Right ventricle myocardium inferior (tissue), 1 donor: Measurements from ENCODE around the gene USP14. TPM values are rescaled to one million over a fixed set of nuclear protein-coding genes. Genes with fewer than 3 reads are reported as not detected.

Experiments
- ATAC-seq: fragments of 200-7000 bp; cut with Tn5 transposase; one replicate; pipeline ENCODE4 v1.9.1; 2020; ENCODE audit warnings: mild to moderate bottlenecking, moderate library complexity
- DNase-seq: peaks from one replicate; pipeline ENCODE4 v3.0.0; 2021; ENCODE audit errors: missing footprints
- intact Hi-C: fragments of 100-400 bp; cut with DNase I; formaldehyde crosslinking; loops from one replicate; pipeline ENCODE4 v1.11.0; 2022
- total RNA-seq: library from RNA; stranded (reverse); fragmentation: NEBNext Ultra II Directional; extraction: Animal tissue kit (Norgen Biotek cat#: 25700); gene quantifications from one replicate; pipeline ENCODE4 v1.2.1, GENCODE V29; 2021
- donor health status: DM: no; HTN: yes; CAD: no; lungs with severe emphysema.

Gene USP14
- total RNA-seq, 1 donor from 2014 or later = 48.7 TPM

DNA sequence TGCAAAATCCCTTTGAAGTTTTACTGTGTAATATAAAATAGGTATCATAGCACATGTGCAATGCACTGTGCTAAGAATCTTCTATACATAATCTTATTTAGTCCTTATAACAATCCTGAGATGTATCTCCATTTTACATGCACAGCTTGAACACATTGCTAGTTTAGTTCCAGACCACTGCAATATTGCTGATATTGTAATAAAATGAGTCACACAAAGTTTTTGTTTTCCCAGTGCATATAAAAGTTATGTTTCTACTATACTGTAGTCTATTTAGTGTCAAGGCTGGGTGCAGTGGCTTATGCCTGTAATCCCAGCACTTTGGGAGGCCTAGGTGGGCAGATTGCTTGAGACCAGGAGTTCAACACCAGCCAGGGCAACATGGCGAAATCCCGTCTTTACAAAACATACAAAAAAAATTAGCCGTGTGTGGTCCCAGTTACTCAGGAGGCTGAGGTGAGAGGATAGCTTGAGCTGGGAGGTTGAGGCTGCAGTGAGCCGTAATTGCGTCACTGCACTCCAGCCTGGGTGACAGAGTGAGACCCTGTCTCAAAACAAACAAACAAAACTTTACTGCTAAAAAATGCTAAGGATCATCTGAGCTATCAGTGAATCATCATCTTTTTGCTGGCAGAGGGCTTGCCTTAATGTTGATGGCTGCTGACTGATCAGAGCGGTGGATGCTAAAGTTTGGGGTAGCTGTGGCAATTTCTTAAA lies 1.7 kb upstream of the USP14 start:
- intact Hi-C loops = loop anchor here (5.0 kb wide), 1 partner anchor 111 kb away; the partner anchor contains the start of gene THOC1
- DNase-seq (no peak), ATAC-seq (no peak)

DNA sequence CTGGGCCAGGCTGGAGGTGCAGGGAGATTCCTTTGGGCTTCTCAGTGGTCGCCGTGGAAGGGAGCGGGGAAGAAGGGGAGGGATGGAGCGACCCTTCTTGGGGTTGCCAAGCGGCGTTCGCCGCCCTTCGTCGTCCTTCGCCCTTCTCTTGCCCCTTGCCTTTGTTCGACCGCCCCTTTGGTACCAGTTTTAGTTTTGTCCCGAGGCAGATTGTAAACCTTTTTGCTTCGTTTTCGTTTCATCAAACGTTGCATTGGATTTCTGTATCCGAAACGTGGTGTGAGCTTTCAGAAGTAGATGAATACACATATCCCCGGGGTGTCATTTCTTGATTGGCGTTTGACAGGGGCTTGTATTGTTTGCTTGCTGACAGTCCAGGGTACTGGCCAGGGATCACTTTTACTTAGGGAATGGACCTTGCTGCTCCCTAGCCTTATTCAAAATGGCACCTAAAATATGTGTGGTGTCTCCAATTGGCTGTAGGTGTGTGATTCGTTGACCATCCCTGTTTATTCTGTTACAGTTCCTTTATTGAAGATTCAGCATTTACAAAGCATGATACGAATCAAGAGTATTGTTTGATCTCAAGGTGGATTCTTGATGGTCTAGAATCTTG lies 788 bp downstream of the USP14 start:
- DNase-seq (peak; percentile 68), ATAC-seq (no peak)
- intact Hi-C loops = loop anchor here (5.0 kb wide), 1 partner anchor 108 kb away; the partner anchor contains the start of gene THOC1

DNA sequence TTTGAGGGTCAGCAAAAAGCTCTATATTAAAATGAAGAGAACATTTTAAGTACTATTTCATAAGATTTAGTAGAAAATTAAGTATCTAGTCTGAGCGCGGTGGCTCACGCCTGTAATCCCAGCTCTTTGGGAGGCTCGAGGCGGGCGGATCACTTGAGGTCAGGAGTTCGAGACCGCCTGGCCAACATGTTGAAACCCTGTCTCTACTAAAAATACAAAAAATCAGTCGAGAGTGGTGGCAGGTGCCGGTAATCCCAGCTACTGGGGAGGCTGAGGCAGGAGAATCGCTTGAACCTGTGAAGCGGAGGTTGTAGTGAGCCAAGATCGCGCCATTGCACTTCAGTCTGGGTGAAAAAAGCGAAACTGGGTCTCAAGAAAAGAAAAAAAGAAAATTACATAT lies 1.6 kb downstream of the USP14 start:
- ATAC-seq (no peak), DNase-seq (no peak)
- intact Hi-C loops = loop anchor here (5.0 kb wide), 1 partner anchor 107 kb away; the partner anchor contains the start of gene THOC1

DNA sequence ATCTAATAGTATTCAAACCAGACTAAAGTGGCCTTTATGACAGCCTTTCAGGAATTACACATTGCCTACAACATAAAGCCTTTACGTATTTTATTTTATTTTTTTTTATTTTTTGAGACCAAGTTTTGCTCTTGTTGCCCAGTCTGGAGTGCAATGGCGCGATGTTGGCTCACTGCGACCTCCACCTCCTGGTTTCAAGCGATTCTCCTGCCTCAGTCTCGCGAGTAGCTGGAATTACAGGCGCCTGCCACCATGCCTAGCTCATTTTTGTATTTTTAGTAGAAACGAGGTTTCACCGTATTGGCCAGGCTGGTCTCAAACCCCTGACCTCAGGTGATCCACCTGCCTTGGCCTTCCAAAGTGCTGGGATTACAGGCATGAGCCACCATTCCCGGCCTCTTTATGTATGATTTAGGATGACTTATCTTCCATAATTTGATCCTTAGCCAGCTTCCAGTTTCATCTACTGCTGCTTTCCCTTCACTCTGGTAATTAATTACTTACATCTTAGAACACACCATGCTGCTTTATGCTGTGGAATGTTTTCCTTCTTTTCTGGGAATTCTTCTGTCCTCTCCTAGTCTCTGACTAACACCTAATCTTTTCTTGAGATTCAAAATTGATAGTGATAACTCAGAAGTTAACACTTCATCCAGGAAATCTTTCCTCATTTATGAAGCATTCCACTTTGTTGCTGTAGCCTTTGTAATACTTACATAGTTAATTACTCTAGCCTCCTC lies 2.6 kb downstream of the USP14 start:
- intact Hi-C loops = no loop called here

GRCh38 chr18:172361-172760 lies 14.0 kb downstream of the USP14 start:
- intact Hi-C loops = no loop called here
- no peak for ATAC-seq
- no peak for DNase-seq

More for the DNA sequence above, 2.6 kb downstream of the USP14 start:
- no peak for DNase-seq
- no peak for ATAC-seq

GRCh38 chr18:179499-179898 lies 21.1 kb downstream of the USP14 start:
- intact Hi-C loops = no loop called here
- ATAC-seq (no peak), DNase-seq (no peak)

DNA sequence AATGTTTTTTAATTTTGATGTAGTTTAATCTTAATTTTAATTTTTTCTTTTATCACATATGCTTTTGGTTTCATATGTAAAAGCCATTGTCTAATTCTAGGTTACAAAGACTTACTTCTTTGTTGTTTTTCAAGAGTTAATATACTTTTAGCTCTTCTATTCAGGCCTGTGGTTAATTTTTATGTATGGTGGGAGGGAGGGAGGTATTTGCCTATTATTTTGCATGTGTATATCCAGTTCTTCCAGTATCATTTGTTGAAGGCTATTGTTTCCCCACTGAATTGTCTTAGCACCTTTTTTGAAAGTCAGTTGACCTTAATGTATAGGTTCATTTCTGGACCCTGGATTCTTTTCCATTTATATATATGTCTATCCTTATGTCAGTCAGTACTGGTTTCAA lies 23.4 kb downstream of the USP14 start:
- intact Hi-C loops = no loop called here
- no peak for DNase-seq
- ATAC-seq = no peak

DNA sequence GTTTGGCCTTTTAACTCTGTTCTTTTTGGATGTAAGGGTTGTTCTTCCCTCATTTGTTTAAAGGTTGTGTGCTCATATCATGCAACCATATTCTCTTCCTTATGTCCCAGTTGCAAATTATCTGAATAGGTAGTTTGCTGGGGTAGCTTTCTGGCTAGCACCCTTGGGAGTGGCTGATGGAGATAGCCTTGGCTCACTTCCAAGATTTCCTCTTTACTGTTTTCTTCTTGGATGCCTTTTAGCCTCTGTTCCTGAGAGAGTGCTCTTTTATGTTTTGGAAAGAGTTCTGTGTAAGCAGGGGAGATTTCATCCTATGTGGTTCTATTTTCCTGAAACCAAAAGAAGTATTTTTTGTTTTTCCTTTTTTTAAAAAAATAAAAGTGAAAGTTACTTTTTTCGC lies 25.4 kb downstream of the USP14 start:
- intact Hi-C loops = no loop called here
- ATAC-seq = no peak
- DNase-seq = no peak

- no peak for ATAC-seq
- no peak for DNase-seq
- intact Hi-C loops = no loop called here
Observed at GRCh38 chr18:189254-189653, 30.9 kb downstream of the USP14 start.

- no peak for ATAC-seq
- intact Hi-C loops = no loop called here
- DNase-seq = no peak
Observed at GRCh38 chr18:191725-192124, 33.4 kb downstream of the USP14 start.

DNA sequence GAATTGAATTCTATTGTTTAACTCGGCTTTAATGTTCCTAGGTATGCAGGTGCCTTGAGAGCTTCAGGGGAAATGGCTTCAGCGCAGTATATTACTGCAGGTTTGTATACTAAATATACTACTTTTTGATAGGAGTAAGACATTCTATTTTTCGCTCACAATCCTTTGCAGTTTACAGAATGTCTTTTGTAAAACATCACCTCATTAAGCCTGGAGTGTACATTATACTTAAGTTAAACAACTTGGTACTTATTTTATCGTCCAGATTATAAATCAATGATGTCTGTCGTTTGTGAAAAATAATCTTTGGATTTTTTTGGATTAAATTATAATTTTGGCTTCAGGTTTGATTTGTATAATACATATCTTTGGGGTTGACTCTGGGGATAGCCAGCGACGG lies 34.4 kb downstream of the USP14 start:
- no peak for DNase-seq
- intact Hi-C loops = no loop called here
- ATAC-seq = no peak

DNA sequence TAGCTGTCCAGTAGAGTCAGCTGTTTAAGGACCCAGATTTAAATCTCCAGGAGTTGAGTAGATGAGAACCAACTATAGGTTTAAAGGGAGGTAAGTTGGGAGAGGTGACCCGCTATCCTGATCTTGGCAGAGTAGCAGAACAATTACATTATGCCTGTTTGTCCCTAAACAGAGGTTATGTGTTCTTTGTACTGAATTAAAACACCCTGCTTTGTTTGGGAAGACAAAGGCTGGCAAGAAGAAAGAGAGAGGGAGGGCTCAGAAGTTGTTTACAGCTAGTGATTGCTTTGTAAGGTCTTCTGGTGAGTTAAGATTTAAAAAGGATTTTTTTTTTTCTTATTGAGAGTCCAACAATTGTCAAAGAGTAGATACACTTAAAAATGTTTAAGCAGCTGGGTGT lies 37.3 kb downstream of the USP14 start:
- DNase-seq = no peak
- ATAC-seq = no peak

DNA sequence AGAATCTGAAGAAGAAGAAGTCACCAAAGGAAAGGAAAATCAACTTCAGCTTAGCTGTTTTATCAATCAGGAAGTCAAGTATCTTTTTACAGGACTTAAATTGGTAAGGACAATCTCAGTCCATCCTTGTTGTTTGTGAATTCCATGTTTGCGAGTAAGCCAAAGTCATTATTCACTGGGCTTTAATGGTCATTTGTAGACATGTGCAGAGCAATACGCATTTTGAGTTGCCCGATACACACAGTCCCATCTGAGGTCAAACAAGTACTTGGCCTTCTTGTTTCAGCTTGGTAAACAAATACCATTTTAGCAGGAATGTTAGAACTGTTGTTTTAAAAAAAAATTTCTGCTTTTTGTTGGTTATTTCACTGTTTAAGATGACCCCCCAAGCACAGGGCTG lies 40.9 kb downstream of the USP14 start:
- no peak for ATAC-seq
- intact Hi-C loops = no loop called here
- no peak for DNase-seq

More for the DNA sequence above, 37.3 kb downstream of the USP14 start:
- intact Hi-C loops = no loop called here

DNA sequence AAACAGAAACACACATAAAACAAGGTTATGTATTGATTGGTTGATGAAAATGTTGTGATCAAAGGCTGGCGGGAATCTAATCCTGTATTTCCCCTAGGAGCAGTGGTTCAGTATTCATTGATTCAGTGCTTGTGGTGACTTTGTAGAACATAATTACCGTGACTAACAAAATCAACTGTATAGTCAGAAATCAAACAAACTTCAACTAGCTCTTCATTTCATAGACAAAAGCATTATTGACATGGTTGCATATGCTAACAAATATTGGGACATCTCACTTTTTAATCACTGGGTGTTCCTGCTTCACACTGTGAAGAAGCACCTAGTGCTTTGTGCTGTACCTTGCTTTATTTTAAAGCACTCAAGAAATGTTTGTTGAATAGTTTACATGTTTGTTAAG lies 41.4 kb downstream of the USP14 start:
- ATAC-seq (no peak), DNase-seq (no peak)
- intact Hi-C loops = no loop called here

GRCh38 chr18:210075-210474 lies 51.7 kb downstream of the USP14 start:
- intact Hi-C loops = no loop called here
- no peak for ATAC-seq

GRCh38 chr18:210733-211132 lies 52.4 kb downstream of the USP14 start:
- intact Hi-C loops = no loop called here
- ATAC-seq (no peak), DNase-seq (no peak)

More at GRCh38 chr18:210075-210474, 51.7 kb downstream of the USP14 start:
- no peak for DNase-seq

GRCh38 chr18:211582-211981 lies 53.2 kb downstream of the USP14 start:
- DNase-seq = no peak

DNA sequence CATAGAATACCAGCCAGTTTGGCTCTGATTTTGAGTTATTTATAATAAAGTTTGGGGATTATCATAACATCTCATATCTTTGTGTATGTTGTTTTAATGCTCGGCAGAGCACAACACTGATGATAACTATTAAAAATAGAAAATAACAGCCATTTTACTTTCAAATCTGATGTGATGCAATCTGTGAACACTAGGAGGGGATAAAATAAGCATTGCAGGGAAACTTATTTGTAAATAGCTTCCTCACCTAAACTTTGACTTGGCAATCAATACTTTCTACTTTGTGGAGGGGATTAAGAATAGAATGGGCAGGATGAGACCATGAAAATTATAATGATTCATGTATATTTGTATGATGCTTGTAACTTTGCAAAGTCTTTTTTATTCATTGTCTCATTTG lies 54.4 kb downstream of the USP14 start:
- no peak for DNase-seq
- intact Hi-C loops = no loop called here
- no peak for ATAC-seq

More at GRCh38 chr18:211582-211981, 53.2 kb downstream of the USP14 start:
- ATAC-seq = no peak
- intact Hi-C loops = no loop called here

- intact Hi-C loops = no loop called here
- ATAC-seq = no peak
- DNase-seq = no peak
Observed at GRCh38 chr18:213505-213904, 55.1 kb downstream of the USP14 start.

- intact Hi-C loops = no loop called here
- no peak for ATAC-seq
- DNase-seq = no peak
Observed at GRCh38 chr18:213966-214365, 55.6 kb downstream of the USP14 start.
